Measurements from ENCODE around the gene AQP12B. TPM values are rescaled to one million over a fixed set of nuclear protein-coding genes. Genes with fewer than 3 reads are reported as not detected.

The AQP12B gene
- total and polyA plus RNA-seq, 2 donors: under 0.01 to 0.11 TPM

DNA sequence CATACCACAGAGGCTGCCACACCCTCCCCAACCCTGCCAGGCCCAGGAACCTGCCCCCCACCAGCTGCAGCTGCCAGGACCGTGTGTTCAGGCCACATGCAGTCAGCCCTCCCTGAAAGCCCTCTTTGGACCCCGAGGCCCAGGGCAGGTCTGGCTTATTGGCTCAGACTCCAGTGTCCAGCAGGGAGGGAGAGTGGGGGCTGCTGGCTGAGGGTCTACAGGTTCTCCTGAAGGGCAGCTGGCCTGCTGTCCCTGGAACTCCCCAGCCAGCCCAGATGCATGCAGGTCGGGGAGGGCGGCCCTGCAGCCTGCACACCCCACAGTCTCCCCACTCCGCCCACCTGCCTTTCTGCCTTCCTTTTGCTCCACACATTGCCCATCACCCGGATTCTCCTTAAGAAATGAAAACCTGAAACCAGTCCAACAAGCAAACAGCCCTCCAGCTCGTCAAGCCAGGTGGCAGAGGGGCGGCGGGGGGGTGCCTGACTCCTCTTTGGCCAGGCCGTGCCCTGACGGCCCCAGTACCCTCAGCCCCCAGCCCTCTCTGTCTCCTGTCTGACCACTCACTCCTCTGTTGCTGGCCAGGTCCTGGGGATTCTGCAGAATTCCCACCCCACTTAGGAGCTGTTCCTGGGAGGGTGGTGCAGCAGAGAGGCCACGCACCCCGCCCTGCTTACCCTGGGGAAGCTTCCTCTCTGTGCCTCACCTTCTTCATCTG, 39.4 kb downstream of the AQP12B start:
- H3K27ac ChIP-seq (ENCODE audit: low read depth in 1 of 2, low read length in 1 of 2): no peak overlapping the region
- H3K9me3 ChIP-seq (ENCODE audit: control insufficient read depth in 2 of 2, insufficient read depth in 1 of 2, low read length in 1 of 2): peaks cover 4 to 22% of the 10 kb centered on the region in 2 donors
- no peak overlapping the region for H3K4me3 ChIP-seq (ENCODE audit: low read length in 2 of 2)
- H3K36me3 ChIP-seq (ENCODE audit: control insufficient read depth in 2 of 2, insufficient read depth in 2 of 2, low read length in 1 of 2): no peaks in the 10 kb centered on the region
- WGBS: 90% methylated on average over 13 of the region's 13 CpGs
- H3K27me3 ChIP-seq (ENCODE audit: control insufficient read depth in 2 of 2, insufficient read depth in 1 of 2, low read length in 1 of 2): peaks cover 0 to 19% of the 10 kb centered on the region in 2 donors
- DNase-seq (ENCODE audit: low read depth in 6 of 9, low spot score in 9 of 9): no peak
- no peaks in the 10 kb centered on the region for H3K4me1 ChIP-seq (ENCODE audit: control insufficient read depth in 2 of 2, insufficient read depth in 2 of 2, low read length in 2 of 2)

DNA sequence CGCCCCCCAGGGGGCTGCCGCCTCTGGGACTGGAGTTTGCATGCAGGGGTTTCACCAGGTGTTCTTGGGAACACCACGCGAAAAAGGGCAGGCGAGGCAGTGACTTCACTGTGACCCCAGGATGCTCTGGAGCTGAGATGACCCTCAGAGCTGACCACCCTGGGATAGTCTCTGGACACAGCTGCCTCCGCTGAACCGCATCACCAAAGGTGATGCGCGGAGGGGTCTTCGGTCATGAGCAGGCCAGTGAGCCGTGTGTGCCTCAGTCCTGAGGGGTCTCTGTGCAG, 39.9 kb downstream of the AQP12B start:
- no peak for DNase-seq (ENCODE audit: low read depth in 6 of 9, low spot score in 9 of 9)
- 96% methylated on average over 11 of the region's 11 CpGs for WGBS
- H3K9me3 ChIP-seq (ENCODE audit: control insufficient read depth in 2 of 2, insufficient read depth in 1 of 2, low read length in 1 of 2): peaks cover 4 to 22% of the 10 kb centered on the region in 2 donors

DNA sequence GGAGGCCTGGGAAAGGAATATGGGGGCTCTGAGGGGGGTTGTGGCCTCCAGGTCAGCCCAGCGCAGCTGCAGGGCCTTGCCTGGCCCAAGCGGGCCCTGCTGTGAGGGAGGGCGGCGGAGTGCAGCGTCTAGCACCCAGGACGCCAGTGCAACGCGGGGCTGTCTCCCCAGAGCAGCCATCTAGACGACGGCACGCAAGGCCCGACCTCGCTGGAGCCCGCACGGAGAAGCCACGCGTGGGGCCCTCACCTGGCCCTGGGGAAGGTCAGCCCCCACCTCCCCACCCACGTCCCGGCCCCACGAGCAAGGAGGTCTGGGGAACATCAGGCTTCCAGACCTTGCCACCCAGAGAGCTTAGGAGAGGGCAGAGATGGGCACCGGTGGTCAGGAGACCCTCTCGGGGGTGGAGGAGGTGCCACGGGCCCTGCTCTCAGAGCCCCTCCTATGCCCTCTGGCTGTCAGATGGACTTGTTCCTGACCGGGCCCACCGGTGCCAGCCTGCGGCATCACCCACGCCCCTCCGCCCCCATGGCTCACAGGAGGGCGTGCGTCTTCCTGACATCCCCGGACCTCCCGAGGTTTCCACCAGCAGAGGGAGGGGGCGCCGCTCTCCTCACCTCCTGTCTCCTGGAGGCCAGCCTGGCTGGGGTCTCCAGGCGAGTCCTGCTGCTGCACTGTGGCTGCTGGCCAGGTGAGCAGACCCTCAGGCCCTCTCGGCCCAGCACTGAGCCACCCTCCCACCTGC, 40.5 kb downstream of the AQP12B start:
- WGBS: 93% methylated on average over 36 of the region's 36 CpGs
- H3K36me3 ChIP-seq (ENCODE audit: control insufficient read depth in 2 of 2, insufficient read depth in 2 of 2, low read length in 1 of 2): no peaks in the 10 kb centered on the region
- no peak overlapping the region for H3K4me3 ChIP-seq (ENCODE audit: low read length in 2 of 2)
- peaks cover 4 to 22% of the 10 kb centered on the region in 2 donors for H3K9me3 ChIP-seq (ENCODE audit: control insufficient read depth in 2 of 2, insufficient read depth in 1 of 2, low read length in 1 of 2)
- H3K27me3 ChIP-seq (ENCODE audit: control insufficient read depth in 2 of 2, insufficient read depth in 1 of 2, low read length in 1 of 2): peaks cover 0 to 9% of the 10 kb centered on the region in 2 donors
- H3K4me1 ChIP-seq (ENCODE audit: control insufficient read depth in 2 of 2, insufficient read depth in 2 of 2, low read length in 2 of 2): no peaks in the 10 kb centered on the region
- H3K27ac ChIP-seq (ENCODE audit: low read depth in 1 of 2, low read length in 1 of 2): no peak overlapping the region
- no peak for DNase-seq (ENCODE audit: low read depth in 6 of 9, low spot score in 9 of 9)

More for the DNA sequence above, 39.9 kb downstream of the AQP12B start:
- Histone ChIP-seq H3K27me3 (ENCODE audit: control insufficient read depth in 2 of 2, insufficient read depth in 1 of 2, low read length in 1 of 2) (peaks cover 0 to 14% of the 10 kb centered on the region in 2 donors), H3K4me3 (ENCODE audit: low read length in 2 of 2) (no peak overlapping the region), H3K4me1 (ENCODE audit: control insufficient read depth in 2 of 2, insufficient read depth in 2 of 2, low read length in 2 of 2) (no peaks in the 10 kb centered on the region), H3K27ac (ENCODE audit: low read depth in 1 of 2, low read length in 1 of 2) (no peak overlapping the region), H3K36me3 (ENCODE audit: control insufficient read depth in 2 of 2, insufficient read depth in 2 of 2, low read length in 1 of 2) (no peaks in the 10 kb centered on the region)

DNA sequence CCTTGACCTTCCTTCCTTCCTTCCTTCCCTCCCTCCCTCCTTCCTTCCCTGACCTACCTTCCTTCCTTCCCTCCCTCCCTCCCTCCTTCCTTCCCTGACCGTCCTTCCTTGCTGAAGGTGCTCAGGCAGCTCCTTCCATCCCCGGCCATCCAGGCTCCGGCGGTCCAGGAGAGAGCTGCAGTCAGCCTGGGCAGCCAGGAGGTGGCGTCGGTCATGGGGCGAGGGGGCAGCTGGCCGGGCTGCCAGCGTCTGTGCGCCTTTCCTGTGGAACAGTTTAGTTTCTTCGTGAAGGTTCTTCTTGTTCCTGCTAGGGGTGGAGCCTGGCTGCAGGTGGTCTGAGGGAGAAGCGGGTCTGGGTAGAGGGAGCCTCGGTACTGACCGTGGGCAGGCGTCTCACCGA, 41.7 kb downstream of the AQP12B start:
- 35% methylated on average over 16 of the region's 16 CpGs for WGBS
- no peaks in the 10 kb centered on the region for H3K36me3 ChIP-seq (ENCODE audit: control insufficient read depth in 2 of 2, insufficient read depth in 2 of 2, low read length in 1 of 2)
- no peak overlapping the region for H3K4me3 ChIP-seq (ENCODE audit: low read length in 2 of 2)
- no peaks in the 10 kb centered on the region for H3K4me1 ChIP-seq (ENCODE audit: control insufficient read depth in 2 of 2, insufficient read depth in 2 of 2, low read length in 2 of 2)
- H3K9me3 ChIP-seq (ENCODE audit: control insufficient read depth in 2 of 2, insufficient read depth in 1 of 2, low read length in 1 of 2): peaks cover 4 to 25% of the 10 kb centered on the region in 2 donors
- peaks cover 0 to 2% of the 10 kb centered on the region in 2 donors for H3K27me3 ChIP-seq (ENCODE audit: control insufficient read depth in 2 of 2, insufficient read depth in 1 of 2, low read length in 1 of 2)
- DNase-seq (ENCODE audit: low read depth in 6 of 9, low spot score in 9 of 9): no peak
- H3K27ac ChIP-seq (ENCODE audit: low read depth in 1 of 2, low read length in 1 of 2): no peak overlapping the region

DNA sequence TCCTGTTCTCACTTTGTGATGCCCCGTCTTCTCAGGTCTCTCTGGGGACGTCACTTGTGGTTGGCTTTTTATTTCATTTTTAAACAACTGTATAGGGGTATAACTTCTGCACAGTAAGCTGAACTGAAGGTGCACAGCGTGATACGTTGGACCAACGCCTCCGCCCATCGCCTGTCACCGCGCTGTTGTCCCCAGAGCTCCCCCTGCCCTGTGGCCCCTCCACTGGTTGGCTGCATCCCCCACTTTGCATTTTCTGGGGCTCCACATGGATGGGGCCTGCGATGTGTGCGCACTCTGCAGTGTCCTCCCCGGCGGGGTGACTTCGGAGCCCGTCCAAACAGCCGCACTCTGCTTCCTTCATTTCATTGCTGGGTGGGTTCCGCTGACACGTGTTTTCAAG, 43.1 kb downstream of the AQP12B start:
- WGBS: 95% methylated on average over 18 of the region's 18 CpGs
- Histone ChIP-seq H3K36me3 (ENCODE audit: control insufficient read depth in 2 of 2, insufficient read depth in 2 of 2, low read length in 1 of 2) (no peaks in the 10 kb centered on the region), H3K9me3 (ENCODE audit: control insufficient read depth in 2 of 2, insufficient read depth in 1 of 2, low read length in 1 of 2) (peaks cover 6 to 36% of the 10 kb centered on the region in 2 donors), H3K27ac (ENCODE audit: low read depth in 1 of 2, low read length in 1 of 2) (no peak overlapping the region), H3K4me1 (ENCODE audit: control insufficient read depth in 2 of 2, insufficient read depth in 2 of 2, low read length in 2 of 2) (no peaks in the 10 kb centered on the region), H3K4me3 (ENCODE audit: low read length in 2 of 2) (no peak overlapping the region), H3K27me3 (ENCODE audit: control insufficient read depth in 2 of 2, insufficient read depth in 1 of 2, low read length in 1 of 2) (peaks cover 0 to 2% of the 10 kb centered on the region in 2 donors)
- no peak for DNase-seq (ENCODE audit: low read depth in 6 of 9, low spot score in 9 of 9)

DNA sequence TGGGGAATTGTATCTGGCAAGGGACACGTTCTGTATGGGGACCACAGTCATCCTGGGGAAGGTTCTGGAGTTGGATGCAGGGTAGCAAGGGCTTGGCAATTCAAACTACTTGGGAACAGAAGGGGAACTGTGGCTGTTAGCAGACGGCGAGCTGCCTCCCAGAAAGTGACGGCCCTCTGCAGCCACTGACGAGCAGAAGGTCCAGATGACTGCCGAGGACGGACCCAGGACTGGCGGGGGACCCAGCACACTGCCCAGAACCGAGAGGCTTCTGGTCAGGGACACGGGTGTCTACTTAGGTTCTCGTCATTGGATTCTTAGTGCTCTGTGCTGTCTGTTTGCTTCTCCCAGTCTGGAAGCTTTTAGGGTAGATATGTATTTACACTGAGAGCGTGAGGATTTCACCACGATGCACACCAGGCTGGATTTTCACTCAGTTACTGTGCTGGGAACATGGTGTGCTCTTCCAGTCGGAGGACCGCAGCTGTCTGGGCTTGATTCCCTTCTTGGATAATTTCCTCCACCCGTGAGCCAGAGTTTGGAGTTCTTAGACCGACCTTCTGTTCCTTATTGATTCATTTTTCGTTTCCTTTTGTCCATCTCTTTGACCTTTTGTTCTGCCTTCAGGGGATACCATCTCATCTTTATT, 44.0 kb downstream of the AQP12B start:
- Histone ChIP-seq H3K36me3 (ENCODE audit: control insufficient read depth in 2 of 2, insufficient read depth in 2 of 2, low read length in 1 of 2) (no peaks in the 10 kb centered on the region), H3K9me3 (ENCODE audit: control insufficient read depth in 2 of 2, insufficient read depth in 1 of 2, low read length in 1 of 2) (peaks cover 6 to 44% of the 10 kb centered on the region in 2 donors), H3K27ac (ENCODE audit: low read depth in 1 of 2, low read length in 1 of 2) (no peak overlapping the region), H3K4me1 (ENCODE audit: control insufficient read depth in 2 of 2, insufficient read depth in 2 of 2, low read length in 2 of 2) (no peaks in the 10 kb centered on the region), H3K4me3 (ENCODE audit: low read length in 2 of 2) (no peak overlapping the region), H3K27me3 (ENCODE audit: control insufficient read depth in 2 of 2, insufficient read depth in 1 of 2, low read length in 1 of 2) (no peaks in the 10 kb centered on the region)
- 87% methylated on average over 18 of the region's 18 CpGs for WGBS
- DNase-seq (ENCODE audit: low read depth in 6 of 9, low spot score in 9 of 9): no peak

DNA sequence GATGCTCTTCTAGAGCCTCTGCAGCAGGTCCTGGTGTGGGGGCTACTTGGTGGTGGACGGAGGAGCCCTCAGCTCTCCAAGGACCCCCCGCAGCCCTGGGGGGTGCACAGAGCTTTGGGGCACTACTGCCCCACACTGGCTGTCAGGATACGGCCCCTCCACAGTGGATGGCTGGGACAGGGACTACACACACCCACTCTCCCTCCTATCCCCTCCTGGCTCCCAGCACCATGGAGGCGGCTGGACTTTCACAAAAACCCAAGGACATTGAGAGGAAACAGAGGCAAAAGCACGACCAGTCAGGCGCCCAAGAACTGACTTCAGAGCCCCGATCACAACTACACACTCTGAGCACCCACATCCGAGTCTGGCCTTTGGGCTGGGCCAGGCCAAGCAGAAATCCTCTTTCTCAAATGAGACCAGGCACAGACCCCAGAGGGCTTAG, 44.8 kb downstream of the AQP12B start:
- H3K4me1 ChIP-seq (ENCODE audit: control insufficient read depth in 2 of 2, insufficient read depth in 2 of 2, low read length in 2 of 2): no peaks in the 10 kb centered on the region
- peaks cover 5 to 41% of the 10 kb centered on the region in 2 donors for H3K9me3 ChIP-seq (ENCODE audit: control insufficient read depth in 2 of 2, insufficient read depth in 1 of 2, low read length in 1 of 2)
- H3K27me3 ChIP-seq (ENCODE audit: control insufficient read depth in 2 of 2, insufficient read depth in 1 of 2, low read length in 1 of 2): no peaks in the 10 kb centered on the region
- H3K27ac ChIP-seq (ENCODE audit: low read depth in 1 of 2, low read length in 1 of 2): no peak overlapping the region
- H3K36me3 ChIP-seq (ENCODE audit: control insufficient read depth in 2 of 2, insufficient read depth in 2 of 2, low read length in 1 of 2): no peaks in the 10 kb centered on the region
- no peak for DNase-seq (ENCODE audit: low read depth in 6 of 9, low spot score in 9 of 9)
- no peak overlapping the region for H3K4me3 ChIP-seq (ENCODE audit: low read length in 2 of 2)
- 94% methylated on average over 8 of the region's 8 CpGs for WGBS

DNA sequence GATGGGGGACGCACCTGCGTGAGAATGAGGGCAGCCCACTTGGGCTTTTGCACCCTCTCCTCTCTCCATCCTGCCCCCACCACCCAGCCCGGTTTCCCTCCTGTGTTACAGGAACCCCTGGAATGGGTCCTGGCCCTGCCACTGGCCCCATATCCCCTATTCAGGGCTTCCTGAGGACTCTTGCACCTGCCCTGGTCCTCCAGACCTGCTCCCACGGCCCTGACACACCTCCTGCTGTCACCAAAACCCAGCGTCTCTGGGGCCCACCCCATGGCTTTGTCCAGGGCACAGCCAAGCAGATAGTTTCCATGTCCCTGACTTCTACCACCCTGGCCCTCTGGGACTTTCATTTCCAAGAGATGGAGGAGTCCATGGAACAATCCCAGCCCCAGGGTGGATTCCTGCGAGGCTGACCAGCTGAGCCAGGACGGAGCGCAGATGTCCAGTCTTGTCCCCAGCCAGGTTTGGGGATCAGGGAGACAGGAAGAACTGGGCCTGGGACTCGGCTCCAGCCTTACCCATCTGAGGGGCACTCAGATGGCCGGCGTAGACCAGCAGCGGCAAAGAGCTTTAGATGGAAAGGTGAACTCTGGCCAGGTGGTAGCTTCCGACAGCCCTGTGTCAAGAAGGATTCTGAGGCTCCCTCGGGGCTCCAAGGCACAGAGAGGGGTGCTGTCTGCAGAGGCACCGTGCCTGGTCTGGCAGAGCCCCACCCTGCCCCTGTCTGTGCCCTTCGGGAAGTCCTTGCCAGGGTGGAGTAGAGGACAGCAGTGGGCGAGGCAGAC, 45.4 kb downstream of the AQP12B start:
- no peak for DNase-seq (ENCODE audit: low read depth in 6 of 9, low spot score in 9 of 9)
- Histone ChIP-seq H3K9me3 (ENCODE audit: control insufficient read depth in 2 of 2, insufficient read depth in 1 of 2, low read length in 1 of 2) (peaks cover 4 to 39% of the 10 kb centered on the region in 2 donors), H3K27me3 (ENCODE audit: control insufficient read depth in 2 of 2, insufficient read depth in 1 of 2, low read length in 1 of 2) (no peaks in the 10 kb centered on the region), H3K4me1 (ENCODE audit: control insufficient read depth in 2 of 2, insufficient read depth in 2 of 2, low read length in 2 of 2) (no peaks in the 10 kb centered on the region), H3K4me3 (ENCODE audit: low read length in 2 of 2) (no peak overlapping the region), H3K27ac (ENCODE audit: low read depth in 1 of 2, low read length in 1 of 2) (no peak overlapping the region), H3K36me3 (ENCODE audit: control insufficient read depth in 2 of 2, insufficient read depth in 2 of 2, low read length in 1 of 2) (no peaks in the 10 kb centered on the region)
- WGBS: 92% methylated on average over 17 of the region's 17 CpGs
